HepG2 (cell line): ENCODE data around the gene GLIPR1. TPM values are rescaled to one million over a fixed set of nuclear protein-coding genes. Genes with fewer than 3 reads are reported as not detected.

Source experiments
- ATAC-seq: fragments of 200-7000 bp; cut with Tn5 transposase; 3 replicates; pipeline ENCODE4 v1.9.1; 2020; ENCODE audit warnings: mild to moderate bottlenecking, moderate library complexity
- BruUV-seq: library from RNA; stranded (reverse); fragments of 400-500 nt; replicated peaks from 2 replicates; lab custom pipeline; 2021; lab: Mats Ljungman, UMichigan
- CTCF ChIA-PET: fragments of 300-600 bp; formaldehyde crosslinking; extraction: SDS; loops from one replicate; lab custom pipeline; 2021; ENCODE audit warnings: low total read pairs, inconsistent platforms, low intra/inter-chr PET ratio; lab: Yijun Ruan, JAX
- POLR2A ChIA-PET: fragments of 350-600 bp; sonication (Branson Sonifier 250); formaldehyde crosslinking; loops from one replicate; lab custom pipeline; 2020; ENCODE audit warnings: antibody characterized with exemption, inconsistent platforms; lab: Yijun Ruan, JAX
- DNase-seq: peaks from one replicate; pipeline ENCODE4 v3.0.0-alpha.2; 2015; ENCODE audit warnings: low spot score
- FAIRE-seq: peaks from 3 replicates; lab custom pipeline; 2011; peaks lifted over from hg19 to GRCh38; lab: Jason Lieb, UNC
- H2AFZ ChIP-seq: one replicate; pipeline ENCODE4 v1.6.1; 2011; ENCODE audit warnings: low read length, inconsistent platforms
- H3K27ac ChIP-seq: fragments of 300-600 bp; 3 replicates; pipeline ENCODE4 v1.8.0; 2011; ENCODE audit warnings: mixed run types, mild to moderate bottlenecking, mixed read lengths, low read length, inconsistent platforms; ENCODE audit not compliant: insufficient read depth; ENCODE audit errors: extremely low read length
- H3K27me3 ChIP-seq, 2 experiments: fragments of 200-600 bp in 1 of 2; 2 replicates in 1 of 2; 3 replicates in 1 of 2; pipeline versions ENCODE4 v1.6.0 to v1.8.0; 2011; ENCODE audit warnings: low read length in 2 of 2, mild to moderate bottlenecking in 2 of 2, moderate library complexity in 2 of 2, inconsistent platforms in 1 of 2; ENCODE audit not compliant: insufficient read depth in 2 of 2, control insufficient read depth in 1 of 2
- H3K36me3 ChIP-seq, 2 experiments: fragments of 200-600 bp in 1 of 2; replicated peaks in 1 of 2; 2 replicates in 1 of 2; 3 replicates in 1 of 2; pipeline versions ENCODE4 v1.5.1 to v1.8.0; 2011; ENCODE audit warnings: low read length in 2 of 2, inconsistent platforms in 1 of 2; ENCODE audit not compliant: insufficient read depth in 2 of 2, control insufficient read depth in 1 of 2
- H3K4me1 ChIP-seq: 2 replicates; pipeline ENCODE4 v1.5.1; 2012; ENCODE audit warnings: low read length, inconsistent platforms; ENCODE audit not compliant: insufficient read depth
- H3K4me2 ChIP-seq: 2 replicates; pipeline ENCODE4 v1.6.0; 2011; ENCODE audit warnings: low read depth, low read length, inconsistent platforms
- H3K4me3 ChIP-seq, 3 experiments: fragments of 200-600 bp in 1 of 3; sonication (generic), shearing (Covaris generic) in 1 of 3; replicated peaks in 1 of 3; 2 replicates each; pipeline ENCODE4 v1.5.1; 2011 to 2016; ENCODE audit warnings: low read length in 3 of 3, inconsistent platforms in 2 of 3, low read depth in 2 of 3, mild to moderate bottlenecking in 2 of 3, control low read depth in 1 of 3, mixed read lengths in 1 of 3; ENCODE audit not compliant: insufficient read depth in 1 of 3
- H3K79me2 ChIP-seq: one replicate; pipeline ENCODE4 v1.6.1; 2011; ENCODE audit warnings: low read length, inconsistent platforms; ENCODE audit not compliant: insufficient read depth
- H3K9ac ChIP-seq: 2 replicates; pipeline ENCODE4 v1.6.0; 2011; ENCODE audit warnings: mild to moderate bottlenecking, low read depth, low read length, inconsistent platforms; ENCODE audit not compliant: insufficient read depth
- H3K9me3 ChIP-seq: 2 replicates; pipeline ENCODE4 v1.5.1; 2012; ENCODE audit warnings: mild to moderate bottlenecking, low read length
- H4K20me1 ChIP-seq: 2 replicates; pipeline ENCODE4 v1.6.0; 2011; ENCODE audit warnings: inconsistent platforms, mild to moderate bottlenecking, low read length, moderate library complexity; ENCODE audit not compliant: insufficient read depth
- ZFYVE20 ChIP-seq: sonication (generic); formaldehyde crosslinking; IDR thresholded peaks from 2 replicates; pipeline ENCODE4 v1.8.0; 2023; ENCODE audit warnings: low read depth, mild to moderate bottlenecking, moderate library complexity, missing genetic modification reagents, borderline replicate concordance
- WGBS: methylation state at CpG from one replicate; pipeline ENCODE4 v1.1.6; 2017; ENCODE audit warnings: low lambda C conversion rate; 5-methylcytosine and 5-hydroxymethylcytosine counted together
- in situ Hi-C: cut with HindIII; loops from 2 replicates; pipeline ENCODE4 v1.10.0; 2017; ENCODE audit warnings: low pct_unique_long_range_greater_than_20kb; ENCODE audit not compliant: extremely low pct_ligation_motif_present
- intact Hi-C: fragments of 100-400 bp; cut with micrococcal nuclease; formaldehyde crosslinking; loops from one replicate; pipeline ENCODE4 v1.10.0; 2022; ENCODE audit not compliant: unreplicated experiment
- polyA plus RNA-seq, 8 experiments: library from polyadenylated mRNA; depleted of rRNA in 3 of 8; stranded (reverse) in 7 of 8; unstranded in 1 of 8; fragments of >200 nt; fragmentation: Illumina TruSeq in 4 of 8; extraction: Trizol in 4 of 8; gene quantifications; 2 replicates each; pipeline versions ENCODE4 v1.2.1 to v1.2.3, GENCODE V29; 2011 to 2016; ENCODE audit warnings: low read depth in 4 of 8, missing spikeins in 1 of 8, mixed read lengths in 1 of 8; ENCODE audit not compliant: insufficient read depth in 1 of 8
- total RNA-seq, 5 experiments: library from RNA; depleted of rRNA; stranded (reverse); fragments of >200 nt; fragmentation: Illumina TruSeq; extraction: Trizol; gene quantifications; 2 replicates each; pipeline ENCODE4 v1.2.3, GENCODE V29; 2016; ENCODE audit warnings: low read depth in 1 of 5
- TF ChIP-seq, protein P1 (sequence below), 2 experiments: sonication (generic) in 1 of 2; formaldehyde crosslinking in 1 of 2; IDR thresholded peaks; 2 replicates each; pipeline versions ENCODE4 v1.4.0 to v1.6.1; 2016 to 2020; ENCODE audit warnings: borderline replicate concordance in 1 of 2, low read depth in 1 of 2, mild to moderate bottlenecking in 1 of 2, missing genetic modification reagents in 1 of 2

Gene GLIPR1
- total and polyA plus RNA-seq, 2 of the 13 experiments (the other 11 are each of a cell fraction or from before 2014, with no cell fraction given) = 1.9 to 5.0 TPM

DNA sequence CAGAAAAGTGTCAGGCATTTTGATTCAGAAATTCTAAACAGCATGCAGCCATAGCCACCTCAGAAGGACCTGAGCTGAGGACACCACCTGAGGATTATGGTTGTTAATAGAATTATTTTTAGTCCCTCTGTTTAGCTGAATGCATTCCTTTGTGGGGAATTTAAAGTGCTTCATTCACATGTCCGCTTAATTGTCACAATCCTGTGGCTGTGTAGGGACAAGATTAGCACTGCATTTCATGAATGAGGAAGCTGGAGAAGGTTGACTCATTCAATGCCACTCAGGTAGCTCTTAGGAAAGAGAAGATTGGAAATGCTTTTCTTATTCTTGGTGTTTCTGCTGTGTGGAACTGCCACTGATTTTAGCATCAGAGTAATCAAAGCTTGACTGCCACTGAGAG, 72.8 kb downstream of the GLIPR1 start:
- Histone ChIP-seq H3K4me2 (no peak overlapping the region), H3K36me3 (no peaks in the 10 kb centered on the region), H3K9me3 (no peaks in the 10 kb centered on the region), H3K79me2 (no peaks in the 10 kb centered on the region), H3K4me1 (peaks cover 41% of the 10 kb centered on the region), H3K27ac (no peak overlapping the region), H3K4me3 (no peak overlapping the region), H3K27me3 (no peaks in the 10 kb centered on the region), H4K20me1 (no peaks in the 10 kb centered on the region), H2AFZ (no peak overlapping the region), H3K9ac (no peak overlapping the region)
- intact Hi-C loops = loop anchor here (2.0 kb wide), 1 partner anchor 69 kb away; no protein-coding TSS in a partner anchor
- ChIA-PET CTCF (no interaction called here), POLR2A (no interaction called here)
- no peak for TF ChIP-seq ZFYVE20
- TF ChIP-seq, protein P1, sequence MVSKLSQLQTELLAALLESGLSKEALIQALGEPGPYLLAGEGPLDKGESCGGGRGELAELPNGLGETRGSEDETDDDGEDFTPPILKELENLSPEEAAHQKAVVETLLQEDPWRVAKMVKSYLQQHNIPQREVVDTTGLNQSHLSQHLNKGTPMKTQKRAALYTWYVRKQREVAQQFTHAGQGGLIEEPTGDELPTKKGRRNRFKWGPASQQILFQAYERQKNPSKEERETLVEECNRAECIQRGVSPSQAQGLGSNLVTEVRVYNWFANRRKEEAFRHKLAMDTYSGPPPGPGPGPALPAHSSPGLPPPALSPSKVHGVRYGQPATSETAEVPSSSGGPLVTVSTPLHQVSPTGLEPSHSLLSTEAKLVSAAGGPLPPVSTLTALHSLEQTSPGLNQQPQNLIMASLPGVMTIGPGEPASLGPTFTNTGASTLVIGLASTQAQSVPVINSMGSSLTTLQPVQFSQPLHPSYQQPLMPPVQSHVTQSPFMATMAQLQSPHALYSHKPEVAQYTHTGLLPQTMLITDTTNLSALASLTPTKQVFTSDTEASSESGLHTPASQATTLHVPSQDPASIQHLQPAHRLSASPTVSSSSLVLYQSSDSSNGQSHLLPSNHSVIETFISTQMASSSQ (IDR thresholded peaks at IDR 0.05; ENCODE audit: low read depth) = no peak
- TF ChIP-seq, protein P1 (CRISPR knock-in tag; IDR thresholded peaks at IDR 0.05; ENCODE audit: borderline replicate concordance) = no peak
- in situ Hi-C loops = no loop called here
- WGBS = 8% methylated on average over 1 of the region's 1 CpG
- BruUV-seq = no TSS peak
- no peak for DNase-seq
- no peak for FAIRE-seq
- no peak for ATAC-seq

Other genes with a start within 250 kb of the GLIPR1 start
- not detected in 2 replicates for gene CAPS2, start 150.4 kb upstream of the GLIPR1 start, total RNA-seq (2016; rRNA removed; fragmentation: Illumina TruSeq; extraction: Trizol)
- 0.11 TPM in 1 of 2 replicates, not detected in the other for gene CAPS2, start 150.4 kb upstream of the GLIPR1 start, polyA plus RNA-seq (2011; rRNA removed)
- gene GLIPR1L1, start 146.1 kb upstream of the GLIPR1 start, total RNA-seq (2016; rRNA removed; fragmentation: Illumina TruSeq; extraction: Trizol) = not detected in 2 replicates
- not detected in 2 replicates for gene GLIPR1L1, start 146.1 kb upstream of the GLIPR1 start, polyA plus RNA-seq (2011; rRNA removed)
- gene GLIPR1L2, start 89.7 kb upstream of the GLIPR1 start, total RNA-seq (2016; rRNA removed; fragmentation: Illumina TruSeq; extraction: Trizol) = not detected in 2 replicates
- not detected in 2 replicates for gene GLIPR1L2, start 89.7 kb upstream of the GLIPR1 start, polyA plus RNA-seq (2011; rRNA removed)
- gene KRR1, start 30.9 kb downstream of the GLIPR1 start, total RNA-seq (2016; rRNA removed; fragmentation: Illumina TruSeq; extraction: Trizol) = 103 and 161 TPM in 2 replicates
- gene KRR1, start 30.9 kb downstream of the GLIPR1 start, polyA plus RNA-seq (2011; rRNA removed) = 12.4 and 19.3 TPM in 2 replicates